ENCODE data around the gene PCYOX1L.

The PCYOX1L gene

GRCh38 chr5:149413477-149414210, 55.8 kb downstream of the PCYOX1L start:
- DNase-seq (ENCODE audit: low read depth) = no peak
- TF ChIP-seq CTCF (IDR thresholded peaks at IDR 0.05; ENCODE audit: insufficient read depth, low read depth, low read length, missing control alignments) = no peak

GRCh38 chr5:149414405-149415065, 56.7 kb downstream of the PCYOX1L start:
- TF ChIP-seq CTCF (IDR thresholded peaks at IDR 0.05; ENCODE audit: insufficient read depth, low read depth, low read length, missing control alignments) = no peak
- DNase-seq (ENCODE audit: low read depth) = no peak
- H3K4me3 ChIP-seq (ENCODE audit: low read depth, low read length) = no peak overlapping the region

More at GRCh38 chr5:149413477-149414210, 55.8 kb downstream of the PCYOX1L start:
- no peak overlapping the region for H3K4me3 ChIP-seq (ENCODE audit: low read depth, low read length)

- H3K4me3 ChIP-seq (ENCODE audit: low read depth, low read length) = no peak overlapping the region
- no peak for DNase-seq (ENCODE audit: low read depth)
- no peak for TF ChIP-seq CTCF (IDR thresholded peaks at IDR 0.05; ENCODE audit: insufficient read depth, low read depth, low read length, missing control alignments)
Observed at GRCh38 chr5:149415066-149415967, 57.5 kb downstream of the PCYOX1L start.

- H3K4me3 ChIP-seq (ENCODE audit: low read depth, low read length) = no peak overlapping the region
- no peak for TF ChIP-seq CTCF (IDR thresholded peaks at IDR 0.05; ENCODE audit: insufficient read depth, low read depth, low read length, missing control alignments)
- DNase-seq (ENCODE audit: low read depth) = no peak
Observed at GRCh38 chr5:149416987-149417710, 59.3 kb downstream of the PCYOX1L start.

GRCh38 chr5:149417711-149418368, 60.0 kb downstream of the PCYOX1L start:
- H3K4me3 ChIP-seq (ENCODE audit: low read depth, low read length) = no peak overlapping the region
- no peak for DNase-seq (ENCODE audit: low read depth)
- no peak for TF ChIP-seq CTCF (IDR thresholded peaks at IDR 0.05; ENCODE audit: insufficient read depth, low read depth, low read length, missing control alignments)

Measured in GM12865 (cell line).